HG02571 (cell line): ENCODE results near the gene TULP1.

ENCODE experiments used
- ATAC-seq: cut with Tn5 transposase; IDR thresholded peaks from one replicate; pipeline ENCODE4 v1.9.1; 2021; ENCODE audit warnings: mild to moderate bottlenecking, moderate library complexity; ENCODE audit not compliant: unreplicated experiment

TULP1 gene

GRCh38 chr6:35485402-35485877, 27.3 kb downstream of the TULP1 start:
- no peak for ATAC-seq

DNA sequence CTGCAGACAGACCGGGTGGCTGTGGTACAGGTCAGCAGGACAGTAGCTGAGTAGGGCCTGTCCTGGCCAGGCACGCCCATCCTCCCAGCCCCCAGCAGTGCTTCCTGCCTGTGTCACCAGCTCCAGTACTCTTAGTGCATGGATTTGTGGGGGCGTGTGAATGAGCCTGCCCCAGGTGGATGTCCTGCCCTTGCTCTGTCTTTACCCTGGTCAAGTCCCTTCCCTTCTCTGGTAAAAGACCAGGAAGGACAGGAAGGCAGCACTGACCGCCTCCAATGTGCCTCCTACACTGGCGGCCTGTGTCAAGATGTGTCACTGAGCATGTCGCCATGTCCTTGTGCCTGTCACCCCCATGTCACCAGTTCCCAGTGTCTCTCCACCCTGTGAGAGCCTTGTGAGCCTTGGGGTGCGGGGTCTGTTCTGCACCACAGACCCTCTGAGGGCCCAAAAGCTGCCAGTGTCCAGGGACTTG, 27.7 kb downstream of the TULP1 start:
- ATAC-seq = no peak

DNA sequence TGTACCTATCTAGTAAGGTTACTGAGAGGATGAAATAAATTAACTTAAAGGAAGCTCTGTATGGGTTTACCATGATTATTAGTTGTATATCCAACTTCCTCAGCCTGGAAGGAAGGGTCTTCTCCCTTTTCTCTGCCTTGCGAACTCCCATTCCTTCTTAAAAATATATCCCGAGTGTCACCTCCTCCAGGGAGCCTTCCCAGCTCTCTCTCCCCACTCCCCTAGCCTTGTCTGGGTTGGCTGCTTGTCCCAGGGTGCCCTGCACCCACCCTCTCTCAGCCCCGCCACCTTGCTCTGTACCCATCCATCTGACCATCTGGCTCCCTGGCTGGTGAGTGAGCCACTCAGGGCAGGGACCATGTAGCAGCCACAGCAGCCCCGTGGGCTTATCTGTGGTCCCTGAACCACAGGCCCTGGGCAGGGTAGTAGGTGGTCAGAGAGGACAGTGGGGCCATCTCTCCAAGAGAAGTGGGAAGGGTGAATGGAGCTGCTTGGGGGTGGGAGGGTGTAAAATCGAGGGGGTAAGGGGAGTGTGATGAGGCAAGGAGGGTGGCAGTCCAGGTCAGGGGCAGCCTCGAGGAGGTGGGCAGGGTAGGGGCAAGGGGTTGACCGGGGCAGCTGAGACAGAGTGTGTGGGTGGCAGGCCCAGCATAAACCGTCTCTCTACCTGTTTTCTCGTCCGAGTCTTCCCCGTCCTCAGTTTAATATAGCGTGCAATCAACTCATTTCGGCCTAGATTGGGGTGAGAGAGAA, 28.6 kb downstream of the TULP1 start:
- ATAC-seq = no peak

DNA sequence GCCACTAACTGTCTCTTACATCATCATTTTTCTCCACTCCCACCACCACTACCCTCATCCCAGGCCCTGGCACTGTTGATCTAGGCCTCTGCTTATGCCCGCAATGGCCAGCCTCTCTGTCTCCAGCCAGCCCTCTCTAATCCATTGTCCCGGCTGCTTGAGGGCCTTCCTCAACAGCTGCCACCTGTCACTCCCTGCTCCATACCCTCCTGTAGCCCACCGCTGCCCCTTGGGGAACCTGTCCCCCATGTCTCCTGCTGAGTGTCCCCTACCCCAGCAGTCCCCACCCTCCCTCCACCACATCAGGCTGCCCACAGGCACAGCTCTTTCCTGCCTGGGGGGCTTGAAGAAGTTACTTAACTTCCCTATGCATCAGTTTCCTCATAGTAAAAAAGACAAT, 29.2 kb downstream of the TULP1 start:
- ATAC-seq = no peak

GRCh38 chr6:35483062-35483461, 29.6 kb downstream of the TULP1 start:
- no peak for ATAC-seq

- no peak for ATAC-seq
These were observed 31.5 kb downstream of the TULP1 start for GRCh38 chr6:35481226-35481625.

GRCh38 chr6:35480176-35480575, 32.5 kb downstream of the TULP1 start:
- no peak for ATAC-seq

DNA sequence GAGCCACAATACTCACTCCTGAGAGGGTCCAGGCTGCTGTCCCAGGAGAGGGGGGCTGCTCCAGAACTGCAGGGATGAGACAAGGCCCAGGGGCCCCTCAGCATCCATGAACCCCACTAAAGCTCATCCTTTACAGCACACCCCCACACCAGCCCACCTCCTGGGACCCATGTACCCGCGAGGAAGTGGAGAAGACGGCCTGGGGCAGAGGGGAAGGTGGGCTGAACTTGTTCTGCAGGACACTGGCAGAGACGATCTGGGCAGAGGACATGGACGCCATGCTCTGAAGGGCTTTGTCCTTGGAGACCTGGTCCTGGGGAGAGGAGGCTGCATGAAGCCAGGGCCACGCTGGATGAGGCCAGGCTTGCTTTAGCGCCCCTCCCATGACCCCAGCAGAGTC, 34.4 kb downstream of the TULP1 start:
- no peak for ATAC-seq

DNA sequence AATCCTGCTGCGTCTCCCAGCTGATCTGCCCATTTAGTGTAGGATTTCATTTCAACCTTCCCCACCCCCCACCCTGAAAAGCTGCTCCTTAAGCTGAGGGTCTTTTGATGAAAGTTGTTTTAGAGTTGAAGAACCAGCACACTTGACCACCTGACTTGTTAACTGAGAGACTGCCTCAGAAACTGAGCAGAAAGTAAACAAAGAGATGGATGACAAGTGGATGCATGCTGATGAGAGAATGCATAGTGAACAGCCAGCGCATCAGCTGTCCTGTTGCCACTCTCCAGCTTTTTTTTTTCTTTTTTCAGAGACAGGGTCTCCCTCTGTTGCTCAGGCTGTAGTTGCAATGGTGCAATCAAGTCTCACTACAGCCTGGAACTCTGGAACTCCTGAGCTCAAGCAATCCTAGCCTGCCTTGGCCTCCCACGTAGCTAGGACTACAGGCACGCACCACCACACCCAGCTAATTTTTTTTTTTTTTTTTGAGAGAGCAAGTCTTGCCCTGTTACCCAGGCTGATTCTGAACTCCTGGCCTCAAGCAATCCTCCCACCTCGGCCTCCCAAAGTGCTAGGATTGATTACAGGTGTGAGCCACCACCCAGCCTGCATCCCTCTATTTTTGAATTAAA, 35.0 kb downstream of the TULP1 start:
- no peak for ATAC-seq

- ATAC-seq = no peak
These were observed 35.7 kb downstream of the TULP1 start for GRCh38 chr6:35477028-35477427.

- no peak for ATAC-seq
These were observed 36.7 kb downstream of the TULP1 start for GRCh38 chr6:35476004-35476403.

GRCh38 chr6:35475573-35475972, 37.1 kb downstream of the TULP1 start:
- no peak for ATAC-seq

- ATAC-seq = no peak
These were observed 37.6 kb downstream of the TULP1 start for GRCh38 chr6:35474942-35475570.

DNA sequence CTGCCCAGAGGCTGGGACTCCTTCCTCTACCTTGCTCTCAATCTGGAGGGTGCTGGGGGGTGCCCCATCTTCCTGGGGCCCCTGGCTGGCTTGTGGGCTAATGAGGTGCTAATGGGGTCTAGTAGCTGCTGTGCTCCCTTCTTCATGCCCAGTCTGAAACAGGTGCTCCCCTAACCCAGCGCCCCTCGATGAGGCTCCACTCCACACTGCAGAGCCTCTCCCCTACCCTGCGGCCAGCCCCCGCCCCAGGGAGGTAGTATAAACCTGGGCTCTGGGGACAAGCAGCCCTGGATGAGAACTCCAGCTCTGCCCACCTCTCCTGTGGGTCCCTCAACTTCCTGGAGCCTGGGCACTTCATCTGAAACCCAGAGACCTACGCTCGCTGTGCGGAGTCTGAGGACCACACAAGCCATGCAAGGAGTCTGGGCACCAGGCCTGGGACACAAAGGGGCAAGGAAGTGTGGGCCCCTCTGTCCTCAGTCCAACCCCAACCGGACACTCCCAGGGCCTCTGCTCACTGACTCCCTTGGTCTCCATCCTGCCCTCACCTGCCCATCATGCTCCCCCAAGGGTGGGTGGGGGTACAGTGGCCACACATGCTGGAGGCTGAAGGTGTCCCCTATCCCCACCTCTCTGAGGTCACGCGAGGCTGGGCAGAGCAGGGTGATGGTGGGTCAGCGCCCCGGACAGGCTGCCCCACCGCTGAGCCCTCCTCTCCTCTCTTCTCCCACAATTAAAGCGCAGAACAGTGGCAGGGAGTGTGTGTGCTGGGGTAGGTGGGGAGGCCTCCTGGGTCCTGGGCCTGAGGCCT, 38.4 kb downstream of the TULP1 start:
- ATAC-seq = no peak

DNA sequence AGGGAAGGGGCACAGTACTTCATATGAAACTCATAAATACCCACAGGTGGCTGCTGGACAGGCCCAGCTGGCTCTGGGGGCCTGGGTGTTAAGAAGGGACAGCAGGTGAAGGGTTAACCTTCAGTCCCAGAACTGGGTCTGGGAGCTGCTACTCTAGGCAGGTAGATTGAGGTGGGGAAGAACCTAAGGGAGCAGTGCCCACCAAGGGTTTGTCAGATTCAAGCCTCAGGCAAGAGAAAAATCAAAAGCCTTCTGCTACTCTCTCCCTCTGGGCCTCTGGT, 38.9 kb downstream of the TULP1 start:
- ATAC-seq = no peak

- ATAC-seq = no peak
These were observed 39.4 kb downstream of the TULP1 start for GRCh38 chr6:35473075-35473849.

GRCh38 chr6:35471836-35472345, 40.8 kb downstream of the TULP1 start:
- no peak for ATAC-seq

- ATAC-seq = no peak
These were observed 42.0 kb downstream of the TULP1 start for GRCh38 chr6:35470663-35471120.

GRCh38 chr6:35469751-35470662, 42.7 kb downstream of the TULP1 start:
- ATAC-seq = no peak
